Naive B cell (primary cell): ENCODE measurements around the gene WSCD1. TPM values are rescaled to one million over a fixed set of nuclear protein-coding genes. Genes with fewer than 3 reads are reported as not detected.

Experiments
- ATAC-seq, 2 donors: fragments of 150-1000 bp; cut with Tn5 transposase; 2 replicates each; pipeline ENCODE4 v1.10.0; 2021; ENCODE audit warnings: low read depth in 2 of 2, mild to moderate bottlenecking in 2 of 2, moderate library complexity in 2 of 2
- DNase-seq: peaks from one replicate; pipeline ENCODE4 v3.0.0; 2022
- H3K27ac Mint-ChIP-seq, 6 donors: one replicate each; pipeline ENCODE4 v1.8.0; 2020 to 2022; ENCODE audit warnings: mild to moderate bottlenecking in 6 of 6, mixed read lengths in 6 of 6, moderate library complexity in 5 of 6, inconsistent platforms in 2 of 6
- H3K27me3 Mint-ChIP-seq, 3 donors: one replicate each; pipeline ENCODE4 v1.8.0; 2021 to 2022; ENCODE audit warnings: mixed read lengths in 3 of 3, mild to moderate bottlenecking in 1 of 3
- H3K36me3 Mint-ChIP-seq, 2 donors: one replicate each; pipeline ENCODE4 v1.8.0; 2020 to 2022; ENCODE audit warnings: mixed read lengths in 2 of 2, inconsistent platforms in 1 of 2, mild to moderate bottlenecking in 1 of 2
- H3K4me1 Mint-ChIP-seq, 3 donors: one replicate each; pipeline ENCODE4 v1.8.0; 2020 to 2022; ENCODE audit warnings: mixed read lengths in 3 of 3, inconsistent platforms in 1 of 3, mild to moderate bottlenecking in 1 of 3, moderate library complexity in 1 of 3
- H3K4me3 Mint-ChIP-seq, 8 donors: one replicate each; pipeline ENCODE4 v1.8.0; 2020 to 2022; ENCODE audit warnings: mild to moderate bottlenecking in 8 of 8, mixed read lengths in 8 of 8, moderate library complexity in 8 of 8, inconsistent platforms in 2 of 8
- H3K9me3 Mint-ChIP-seq, 7 donors: one replicate each; pipeline ENCODE4 v1.8.0; 2020 to 2022; ENCODE audit warnings: mixed read lengths in 7 of 7, mild to moderate bottlenecking in 5 of 7, inconsistent platforms in 2 of 7, moderate library complexity in 1 of 7
- polyA plus RNA-seq, 6 donors: library from polyadenylated mRNA; unstranded; fragments of 300-500 nt; fragmentation: Illumina TruSeq; gene quantifications; one replicate each; pipeline ENCODE4 v1.2.3, GENCODE V29; 2021; ENCODE audit warnings: low read depth in 6 of 6

Gene WSCD1
- polyA plus RNA-seq, 6 donors from 2014 or later: not detected

GRCh38 chr17:6080711-6081430 is 10.7 kb downstream of the WSCD1 start:
- Mint-ChIP-seq H3K4me1 (no peaks in the 10 kb centered on the region), H3K36me3 (no peaks in the 10 kb centered on the region), H3K27ac (no peak overlapping the region), H3K4me3 (no peak overlapping the region), H3K27me3 (peaks cover 12 to 27% (median 15%) of the 10 kb centered on the region in 3 donors), H3K9me3 (no peaks in the 10 kb centered on the region)
- no peak for ATAC-seq
- no peak for DNase-seq

GRCh38 chr17:6082335-6082734 is 12.2 kb downstream of the WSCD1 start:
- DNase-seq (no peak), ATAC-seq (no peak)
- H3K4me1 Mint-ChIP-seq: no peaks in the 10 kb centered on the region
- no peak overlapping the region for H3K4me3 Mint-ChIP-seq
- no peaks in the 10 kb centered on the region for H3K36me3 Mint-ChIP-seq
- no peak overlapping the region for H3K27ac Mint-ChIP-seq
- H3K27me3 Mint-ChIP-seq: peaks cover 11 to 16% (median 15%) of the 10 kb centered on the region in 3 donors
- H3K9me3 Mint-ChIP-seq: no peaks in the 10 kb centered on the region

GRCh38 chr17:6084311-6085161 is 14.4 kb downstream of the WSCD1 start:
- H3K4me1 Mint-ChIP-seq: no peaks in the 10 kb centered on the region
- ATAC-seq (no peak), DNase-seq (no peak)
- no peak overlapping the region for H3K4me3 Mint-ChIP-seq
- no peak overlapping the region for H3K27ac Mint-ChIP-seq
- peaks cover 0 to 11% (median 5%) of the 10 kb centered on the region in 3 donors for H3K27me3 Mint-ChIP-seq
- no peaks in the 10 kb centered on the region for H3K36me3 Mint-ChIP-seq
- no peaks in the 10 kb centered on the region for H3K9me3 Mint-ChIP-seq

- ATAC-seq (no peak), DNase-seq (no peak)
- Mint-ChIP-seq H3K36me3 (no peaks in the 10 kb centered on the region), H3K27ac (no peak overlapping the region), H3K4me3 (no peak overlapping the region), H3K9me3 (no peaks in the 10 kb centered on the region), H3K4me1 (no peaks in the 10 kb centered on the region), H3K27me3 (peaks cover 0 to 12% (median 5%) of the 10 kb centered on the region in 3 donors)
Observed at GRCh38 chr17:6085812-6086211, 15.6 kb downstream of the WSCD1 start.

- Mint-ChIP-seq H3K36me3 (no peaks in the 10 kb centered on the region), H3K4me3 (no peak overlapping the region), H3K27me3 (peaks cover 0 to 20% (median 5%) of the 10 kb centered on the region in 3 donors), H3K9me3 (no peaks in the 10 kb centered on the region), H3K27ac (no peak overlapping the region), H3K4me1 (no peaks in the 10 kb centered on the region)
- no peak for ATAC-seq
- DNase-seq: no peak
Observed at GRCh38 chr17:6086603-6087400, 16.6 kb downstream of the WSCD1 start.

GRCh38 chr17:6088141-6088540 is 18.0 kb downstream of the WSCD1 start:
- ATAC-seq (no peak), DNase-seq (no peak)
- Mint-ChIP-seq H3K4me1 (no peaks in the 10 kb centered on the region), H3K36me3 (no peaks in the 10 kb centered on the region), H3K9me3 (no peaks in the 10 kb centered on the region), H3K27ac (peak overlapping the region in 1 of 6 donors; percentile 25), H3K27me3 (peaks cover 0 to 22% (median under 1%) of the 10 kb centered on the region in 3 donors), H3K4me3 (no peak overlapping the region)

GRCh38 chr17:6090253-6090652 is 20.1 kb downstream of the WSCD1 start:
- H3K4me1 Mint-ChIP-seq: peaks cover 0 to 4% (median 0%) of the 10 kb centered on the region in 3 donors

GRCh38 chr17:6092182-6092902 is 22.2 kb downstream of the WSCD1 start:
- ATAC-seq: no peak
- no peak for DNase-seq
- peaks cover 0 to 44% (median 13%) of the 10 kb centered on the region in 3 donors for H3K27me3 Mint-ChIP-seq
- peaks cover 0 to 3% (median 0%) of the 10 kb centered on the region in 7 donors for H3K9me3 Mint-ChIP-seq
- H3K36me3 Mint-ChIP-seq: no peaks in the 10 kb centered on the region
- peaks cover 0 to 4% (median 0%) of the 10 kb centered on the region in 3 donors for H3K4me1 Mint-ChIP-seq
- no peak overlapping the region for H3K27ac Mint-ChIP-seq
- H3K4me3 Mint-ChIP-seq: no peak overlapping the region

More at GRCh38 chr17:6090253-6090652, 20.1 kb downstream of the WSCD1 start:
- DNase-seq (no peak), ATAC-seq (no peak)
- Mint-ChIP-seq H3K36me3 (no peaks in the 10 kb centered on the region), H3K9me3 (peaks cover 0 to 3% (median 0%) of the 10 kb centered on the region in 7 donors), H3K27ac (no peak overlapping the region), H3K27me3 (peaks cover 0 to 42% (median 9%) of the 10 kb centered on the region in 3 donors), H3K4me3 (no peak overlapping the region)

GRCh38 chr17:6092903-6093468 is 22.8 kb downstream of the WSCD1 start:
- H3K9me3 Mint-ChIP-seq: peaks cover 0 to 3% (median 0%) of the 10 kb centered on the region in 7 donors
- DNase-seq (no peak), ATAC-seq (no peak)
- peaks cover 0 to 4% (median 0%) of the 10 kb centered on the region in 3 donors for H3K4me1 Mint-ChIP-seq
- peaks cover 0 to 38% (median 13%) of the 10 kb centered on the region in 3 donors for H3K27me3 Mint-ChIP-seq
- no peak overlapping the region for H3K27ac Mint-ChIP-seq
- H3K36me3 Mint-ChIP-seq: no peaks in the 10 kb centered on the region
- no peak overlapping the region for H3K4me3 Mint-ChIP-seq

GRCh38 chr17:6094453-6094852 is 24.3 kb downstream of the WSCD1 start:
- H3K9me3 Mint-ChIP-seq: peaks cover 0 to 3% (median 0%) of the 10 kb centered on the region in 7 donors
- H3K27ac Mint-ChIP-seq: peak overlapping the region in 1 of 6 donors; percentile 32
- no peak for ATAC-seq

GRCh38 chr17:6094926-6095325 is 24.7 kb downstream of the WSCD1 start:
- Mint-ChIP-seq H3K27me3 (peaks cover 0 to 36% (median 13%) of the 10 kb centered on the region in 3 donors), H3K4me3 (no peak overlapping the region), H3K4me1 (peaks cover 0 to 4% (median 0%) of the 10 kb centered on the region in 3 donors), H3K36me3 (no peaks in the 10 kb centered on the region), H3K9me3 (peaks cover 0 to 3% (median 0%) of the 10 kb centered on the region in 7 donors), H3K27ac (peak overlapping the region in 1 of 6 donors; percentile 51)
- ATAC-seq: no peak
- DNase-seq: no peak

More at GRCh38 chr17:6094453-6094852, 24.3 kb downstream of the WSCD1 start:
- H3K36me3 Mint-ChIP-seq: no peaks in the 10 kb centered on the region
- H3K4me3 Mint-ChIP-seq: no peak overlapping the region
- peaks cover 0 to 4% (median 0%) of the 10 kb centered on the region in 3 donors for H3K4me1 Mint-ChIP-seq
- no peak for DNase-seq
- peaks cover 0 to 36% (median 13%) of the 10 kb centered on the region in 3 donors for H3K27me3 Mint-ChIP-seq

- H3K36me3 Mint-ChIP-seq: no peaks in the 10 kb centered on the region
- H3K27me3 Mint-ChIP-seq: peaks cover 0 to 36% (median 13%) of the 10 kb centered on the region in 3 donors
- DNase-seq (no peak), ATAC-seq (no peak)
- peaks cover 0 to 4% (median 0%) of the 10 kb centered on the region in 3 donors for H3K4me1 Mint-ChIP-seq
- H3K9me3 Mint-ChIP-seq: peaks cover 0 to 3% (median 0%) of the 10 kb centered on the region in 7 donors
- H3K27ac Mint-ChIP-seq: no peak overlapping the region
- H3K4me3 Mint-ChIP-seq: no peak overlapping the region
Observed at GRCh38 chr17:6095501-6095900, 25.3 kb downstream of the WSCD1 start.
